HCT116 (cell line): Measurements from ENCODE around the gene PFKP. TPM values are rescaled to one million over a fixed set of nuclear protein-coding genes. Genes with fewer than 3 reads are reported as not detected.

Source experiments
- ATAC-seq: fragments of 200-7000 bp; cut with Tn5 transposase; 2 replicates; pipeline ENCODE4 v1.9.1; 2020; ENCODE audit warnings: mild to moderate bottlenecking, moderate library complexity
- BruUV-seq: library from RNA; stranded (reverse); fragments of 400-500 nt; replicated peaks from 2 replicates; lab custom pipeline; 2021; lab: Mats Ljungman, UMichigan
- CTCF ChIA-PET: fragments of 300-600 bp; sonication (Branson Sonifier 250); formaldehyde crosslinking; loops from one replicate; lab custom pipeline; 2021; ENCODE audit warnings: antibody characterized with exemption; lab: Charles Lee
- POLR2A ChIA-PET: fragments of 300-600, 350-600 bp; sonication (Branson Sonifier 250); formaldehyde crosslinking; loops from one replicate; lab custom pipeline; 2021; ENCODE audit warnings: antibody characterized with exemption; lab: Charles Lee
- RAD21 ChIA-PET, 2 experiments: fragments of 300-600 bp; sonication (Branson Sonifier 250); formaldehyde crosslinking; loops; one replicate each; lab custom pipeline; 2023; ENCODE audit warnings: low total read pairs in 2 of 2; ENCODE audit not compliant: uncharacterized antibody in 2 of 2, unreplicated experiment in 2 of 2, low non-redundant PET in 1 of 2; lab: Charles Lee
- DNase-seq: peaks from one replicate; pipeline ENCODE4 v3.0.0-alpha.2; 2010; ENCODE audit warnings: low read depth, low spot score
- H2AFZ ChIP-seq: fragments of 200-600 bp; shearing (Covaris generic), sonication (generic); 2 replicates; pipeline ENCODE4 v1.6.1; 2017; ENCODE audit warnings: low read depth, mixed run types, mixed read lengths, antibody characterized with exemption, low read length; ENCODE audit not compliant: poor library complexity, severe bottlenecking
- H3K27ac ChIP-seq: 2 replicates; pipeline ENCODE4 v1.5.1; 2012; ENCODE audit warnings: low read depth, low read length
- H3K27me3 ChIP-seq: fragments of 200-600 bp; sonication (generic); 2 replicates; pipeline ENCODE4 v1.6.1; 2016; ENCODE audit warnings: mixed run types, low read length, mixed read lengths; ENCODE audit not compliant: insufficient read depth
- H3K36me3 ChIP-seq, 2 experiments: fragments of 200-500 bp in 1 of 2; fragments of 200-600 bp in 1 of 2; sonication (Bioruptor generic) in 1 of 2; sonication (generic) in 1 of 2; 2 replicates each; pipeline versions ENCODE4 v1.5.1 to v1.6.1; 2014 to 2016; ENCODE audit warnings: low read length in 2 of 2, inconsistent platforms in 1 of 2, mixed read lengths in 1 of 2, mixed run types in 1 of 2; ENCODE audit not compliant: insufficient read depth in 2 of 2, control insufficient read depth in 1 of 2
- H3K4me1 ChIP-seq, 2 experiments: fragments of 200-600 bp in 1 of 2; sonication (generic) in 1 of 2; 2 replicates each; pipeline versions ENCODE4 v1.5.1 to v1.6.1; 2012 to 2017; ENCODE audit warnings: low read length in 2 of 2, inconsistent platforms in 1 of 2, mild to moderate bottlenecking in 1 of 2, mixed read lengths in 1 of 2, mixed run types in 1 of 2, moderate library complexity in 1 of 2; ENCODE audit not compliant: insufficient read depth in 2 of 2, control insufficient read depth in 1 of 2
- H3K4me2 ChIP-seq: fragments of 200-600 bp; sonication (generic); 2 replicates; pipeline ENCODE4 v1.6.1; 2017; ENCODE audit warnings: mixed run types, low read length, mixed read lengths
- H3K4me3 ChIP-seq, 2 experiments: fragments of 200-600 bp in 1 of 2; sonication (generic) in 1 of 2; replicated peaks in 1 of 2; 2 replicates each; pipeline ENCODE4 v1.5.1; 2011 to 2016; ENCODE audit warnings: low read length in 2 of 2, control low read depth in 1 of 2, low read depth in 1 of 2, mild to moderate bottlenecking in 1 of 2, mixed read lengths in 1 of 2, mixed run types in 1 of 2
- H3K79me2 ChIP-seq: fragments of 200-600 bp; sonication (generic); 2 replicates; pipeline ENCODE4 v1.6.1; 2017; ENCODE audit warnings: mild to moderate bottlenecking, mixed run types, low read length, moderate library complexity, mixed read lengths; ENCODE audit not compliant: insufficient read depth
- H3K9ac ChIP-seq: fragments of 200-600 bp; sonication (generic); 2 replicates; pipeline ENCODE4 v1.6.1; 2016; ENCODE audit warnings: low read length, mixed read lengths
- H3K9me2 ChIP-seq: fragments of 200-600 bp; sonication (generic), shearing (Covaris generic); 2 replicates; pipeline ENCODE4 v1.6.1; 2017; ENCODE audit warnings: mixed run types, mild to moderate bottlenecking, moderate library complexity; ENCODE audit not compliant: insufficient read depth
- H3K9me3 ChIP-seq, 2 experiments: fragments of 200-500 bp in 1 of 2; fragments of 200-600 bp in 1 of 2; sonication (Bioruptor generic) in 1 of 2; sonication (generic) in 1 of 2; 2 replicates each; pipeline ENCODE4 v1.6.1; 2014 to 2017; ENCODE audit warnings: low read length in 2 of 2, mixed read lengths in 2 of 2, inconsistent platforms in 1 of 2, low read depth in 1 of 2, mild to moderate bottlenecking in 1 of 2, mixed run types in 1 of 2, moderate library complexity in 1 of 2; ENCODE audit not compliant: control insufficient read depth in 1 of 2, insufficient read depth in 1 of 2
- H4K20me1 ChIP-seq: fragments of 200-600 bp; sonication (generic), shearing (Covaris generic); 2 replicates; pipeline ENCODE4 v1.6.1; 2017; ENCODE audit warnings: mixed run types, mild to moderate bottlenecking, moderate library complexity; ENCODE audit not compliant: insufficient read depth
- CEBPB ChIP-seq: IDR thresholded peaks from 2 replicates; pipeline ENCODE4 v1.6.1; 2012; ENCODE audit warnings: low read depth
- CTCF ChIP-seq, 3 experiments: fragments of 200-600 bp in 1 of 3; sonication (generic) in 1 of 3; IDR thresholded peaks in 2 of 3; conservative IDR thresholded peaks in 1 of 3; 2 replicates each; pipeline ENCODE4 v1.5.1; 2012 to 2017; ENCODE audit warnings: low read depth in 2 of 3, low read length in 2 of 3, antibody characterized with exemption in 1 of 3, borderline replicate concordance in 1 of 3, control low read depth in 1 of 3, mild to moderate bottlenecking in 1 of 3, mixed read lengths in 1 of 3, mixed run types in 1 of 3, moderate library complexity in 1 of 3; ENCODE audit not compliant: insufficient read depth in 1 of 3
- EGR1 ChIP-seq: IDR thresholded peaks from 2 replicates; pipeline ENCODE4 v1.6.1; 2012; ENCODE audit warnings: low read depth
- EZH2phosphoT487 ChIP-seq: fragments of 200-600 bp; IDR thresholded peaks from 2 replicates; pipeline ENCODE4 v1.6.1; 2018; ENCODE audit warnings: antibody characterized with exemption, borderline replicate concordance
- JUND ChIP-seq: IDR thresholded peaks from 2 replicates; pipeline ENCODE4 v1.6.1; 2012
- RAD21 ChIP-seq: IDR thresholded peaks from 2 replicates; pipeline ENCODE4 v1.6.1; 2012; ENCODE audit warnings: low read depth, mild to moderate bottlenecking
- REST ChIP-seq: IDR thresholded peaks from 2 replicates; pipeline ENCODE4 v1.6.1; 2012; ENCODE audit warnings: low read depth
- SIN3A ChIP-seq: IDR thresholded peaks from 2 replicates; pipeline ENCODE4 v1.6.1; 2012; ENCODE audit warnings: low read depth
- SP1 ChIP-seq: IDR thresholded peaks from 2 replicates; pipeline ENCODE4 v1.6.1; 2012; ENCODE audit warnings: low read depth
- SRF ChIP-seq: IDR thresholded peaks from 2 replicates; pipeline ENCODE4 v1.6.1; 2012; ENCODE audit warnings: low read depth
- YY1 ChIP-seq: IDR thresholded peaks from 2 replicates; pipeline ENCODE4 v1.6.1; 2011; ENCODE audit warnings: low read length, low read depth, moderate library complexity, mild to moderate bottlenecking; ENCODE audit not compliant: insufficient replicate concordance; ENCODE audit errors: extremely low read depth
- ZBTB33 ChIP-seq: IDR thresholded peaks from 2 replicates; pipeline ENCODE4 v1.6.1; 2011; ENCODE audit warnings: mild to moderate bottlenecking, low read length, moderate library complexity; ENCODE audit not compliant: insufficient replicate concordance; ENCODE audit errors: extremely low read depth
- ZNF274 ChIP-seq: fragments of 200-500 bp; sonication (Bioruptor generic); IDR thresholded peaks from 2 replicates; pipeline ENCODE4 v1.6.1; 2014; ENCODE audit warnings: mild to moderate bottlenecking, low read depth, low read length, inconsistent platforms
- intact Hi-C: fragments of 100-400 bp; cut with micrococcal nuclease; formaldehyde crosslinking; loops from 2 replicates; pipeline ENCODE4 v1.10.0; 2022
- total RNA-seq: library from RNA; stranded (reverse); gene quantifications from one replicate; pipeline ENCODE4 v1.2.1, GENCODE V29; 2021; ENCODE audit not compliant: unreplicated experiment
- TF ChIP-seq, protein P1 (sequence below): IDR thresholded peaks from 2 replicates; pipeline ENCODE4 v1.6.1; 2012

PFKP gene
- total RNA-seq, 1 experiment from 2014 or later: 237 TPM

DNA sequence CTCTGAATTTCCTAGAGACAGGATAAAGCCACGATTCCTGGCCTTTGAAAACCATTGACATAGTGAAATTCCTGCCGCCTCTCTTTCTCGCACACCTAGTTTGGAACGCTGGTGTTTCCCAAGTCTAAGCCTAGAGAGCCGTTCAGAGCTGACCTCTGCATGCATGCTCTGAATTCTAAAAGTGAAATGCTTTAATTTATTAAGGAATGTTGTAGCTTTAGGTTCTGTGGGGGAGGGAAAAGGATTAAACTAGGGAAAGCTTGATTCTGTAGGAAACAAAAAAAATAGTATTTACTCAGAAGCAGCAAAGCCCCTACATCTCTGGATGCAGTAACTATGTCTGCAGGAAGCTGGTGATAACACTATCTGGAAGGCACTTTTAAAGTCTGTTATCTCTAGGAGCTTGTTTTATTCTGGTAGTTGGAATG, 27.3 kb downstream of the PFKP start:
- peaks cover 88% of the 10 kb centered on the region for H3K79me2 ChIP-seq
- POLR2A ChIA-PET: no interaction called here
- H3K9me2 ChIP-seq: no peaks in the 10 kb centered on the region
- CTCF ChIA-PET: no interaction called here
- no TSS peak for BruUV-seq
- ATAC-seq (no peak), DNase-seq (no peak)
- no peaks in the 10 kb centered on the region for H3K27me3 ChIP-seq
- no peaks in the 10 kb centered on the region for H3K9me3 ChIP-seq
- RAD21 ChIA-PET: interaction anchor here (1.0 kb wide), 2 partner anchors 23 kb away, joined by 3 to 5 read pairs; no protein-coding TSS in a partner anchor
- peak overlapping the region; percentile 70 for H3K4me2 ChIP-seq
- peak overlapping the region; percentile 1 to 15; a peak in 3 of 4 replicates for H3K4me3 ChIP-seq
- no peaks in the 10 kb centered on the region for H4K20me1 ChIP-seq
- TF ChIP-seq CEBPB: no peak
- TF ChIP-seq SRF: no peak
- no peak for TF ChIP-seq CTCF (IDR thresholded peaks at IDR 0.05 in 2 of 3, conservative IDR thresholded peaks at IDR 0.05 in 1 of 3; ENCODE audit: borderline replicate concordance in 1 of 3, insufficient read depth in 1 of 3, low read depth in 2 of 3, low read length in 2 of 3)
- no peak for TF ChIP-seq SIN3A
- TF ChIP-seq, protein P1, sequence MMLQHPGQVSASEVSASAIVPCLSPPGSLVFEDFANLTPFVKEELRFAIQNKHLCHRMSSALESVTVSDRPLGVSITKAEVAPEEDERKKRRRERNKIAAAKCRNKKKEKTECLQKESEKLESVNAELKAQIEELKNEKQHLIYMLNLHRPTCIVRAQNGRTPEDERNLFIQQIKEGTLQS: no peak
- TF ChIP-seq EGR1: no peak
- TF ChIP-seq ZBTB33: no peak
- no peak for TF ChIP-seq SP1
- TF ChIP-seq EZH2phosphoT487: no peak
- no peak for TF ChIP-seq ZNF274
- no peak for TF ChIP-seq RAD21
- no peak for TF ChIP-seq REST
- TF ChIP-seq JUND: no peak
- TF ChIP-seq YY1: no peak
- H2AFZ ChIP-seq: no peak overlapping the region
- peak overlapping the region; percentile 59 for H3K9ac ChIP-seq
- H3K36me3 ChIP-seq: peaks cover 4 to 16% of the 10 kb centered on the region in 2 experiments; a peak in 2 of 4 replicates
- H3K27ac ChIP-seq: peak overlapping the region; percentile 90
- H3K4me1 ChIP-seq: peaks cover 69 to 79% of the 10 kb centered on the region in 2 experiments
- intact Hi-C loops: loop anchor here (10.0 kb wide), 1 partner anchor 670 kb away; no protein-coding TSS in a partner anchor
